ENCODE results near the gene LTB.

LTB gene

DNA sequence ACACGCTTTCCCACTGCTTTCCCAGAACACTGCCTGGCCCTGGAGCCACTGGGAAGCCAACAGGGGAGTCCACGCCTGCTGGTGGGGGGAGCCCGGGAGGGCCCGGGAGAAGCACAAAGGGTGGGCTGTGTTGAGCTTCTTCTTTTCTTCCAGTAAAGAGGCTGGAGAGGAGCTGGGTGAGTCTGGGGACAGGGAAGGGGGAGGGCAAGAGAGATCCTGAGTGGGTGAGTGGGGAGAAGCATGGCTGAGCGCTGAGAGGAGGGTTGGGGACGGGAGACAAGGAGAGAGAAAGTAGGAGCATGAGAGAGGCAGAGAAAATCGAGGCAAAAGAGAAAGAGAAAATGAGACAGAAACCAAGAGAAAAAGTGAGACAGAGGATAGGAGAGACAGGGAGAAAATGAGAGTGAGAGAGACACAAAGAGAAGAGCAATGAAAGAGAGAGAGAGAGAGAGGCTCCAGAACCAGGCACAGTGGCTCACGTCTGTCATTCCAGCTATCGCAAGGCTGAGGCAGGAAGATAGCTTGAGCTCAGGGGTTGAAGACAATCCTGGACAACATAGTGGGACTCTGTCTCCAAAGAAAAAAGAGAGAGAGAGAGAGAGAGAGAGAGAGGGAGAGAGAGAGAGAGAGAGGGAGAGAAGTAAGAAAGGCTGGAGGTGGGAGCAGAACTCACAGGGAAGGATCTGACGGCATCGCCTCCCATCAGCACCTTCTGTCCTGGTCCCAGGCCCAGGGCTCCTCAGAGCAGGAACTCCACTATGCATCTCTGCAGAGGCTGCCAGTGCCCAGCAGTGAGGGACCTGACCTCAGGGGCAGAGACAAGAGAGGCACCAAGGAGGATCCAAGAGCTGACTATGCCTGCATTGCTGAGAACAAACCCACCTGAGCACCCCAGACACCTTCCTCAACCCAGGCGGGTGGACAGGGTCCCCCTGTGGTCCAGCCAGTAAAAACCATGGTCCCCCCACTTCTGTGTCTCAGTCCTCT lies 5.9 kb upstream of the LTB start:
- no peaks in the 10 kb centered on the region for H3K9me3 Mint-ChIP-seq
- peaks cover 18% of the 10 kb centered on the region for H3K36me3 Mint-ChIP-seq (ENCODE audit: low read depth)
- H3K4me1 Mint-ChIP-seq (ENCODE audit: low read depth) = peaks cover 47% of the 10 kb centered on the region
- H3K27me3 Mint-ChIP-seq (ENCODE audit: low read depth) = no peaks in the 10 kb centered on the region
- peak overlapping the region; percentile 86 for H3K27ac Mint-ChIP-seq
- H3K4me3 Mint-ChIP-seq = peak overlapping the region; percentile 78
- DNase-seq (ENCODE audit: low spot score) = no peak

DNA sequence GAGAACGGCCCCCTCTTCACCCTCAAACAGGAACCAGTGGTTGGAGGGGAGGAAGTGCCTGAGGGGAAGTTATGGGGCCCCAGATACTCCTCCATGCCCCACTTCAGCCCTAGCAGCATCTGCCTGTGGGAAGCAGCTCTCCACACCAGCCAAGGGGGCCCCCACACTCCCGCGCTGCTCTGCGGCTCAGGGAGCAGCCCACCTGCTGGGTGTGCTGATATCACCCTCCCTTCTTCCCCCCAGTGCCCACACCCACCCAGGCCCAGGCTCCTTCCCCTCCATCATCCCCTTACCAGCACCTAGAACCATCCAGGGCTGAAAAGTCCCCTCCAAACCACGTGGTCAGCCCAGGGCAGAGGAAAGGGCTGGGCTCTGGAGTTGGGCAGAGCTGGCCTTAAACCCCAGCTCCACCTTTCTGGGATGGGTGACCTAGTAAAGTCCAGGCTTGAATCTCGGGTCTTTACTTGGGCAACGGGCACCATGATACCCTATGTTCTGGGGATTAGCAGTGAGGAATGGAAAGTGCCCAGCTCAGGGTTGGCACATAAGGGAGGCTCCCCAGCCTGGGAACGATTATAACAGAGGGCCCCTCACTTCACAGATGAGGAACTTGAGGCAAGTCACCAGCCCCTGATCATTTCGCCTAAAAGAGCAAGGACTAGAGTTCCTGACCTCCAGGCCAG lies 4.5 kb upstream of the LTB start:
- Mint-ChIP-seq H3K4me3 (peak overlapping the region; percentile 78), H3K27me3 (ENCODE audit: low read depth) (no peaks in the 10 kb centered on the region), H3K9me3 (no peaks in the 10 kb centered on the region), H3K27ac (peak overlapping the region; percentile 95), H3K36me3 (ENCODE audit: low read depth) (peaks cover 26% of the 10 kb centered on the region), H3K4me1 (ENCODE audit: low read depth) (peaks cover 49% of the 10 kb centered on the region)
- no peak for DNase-seq (ENCODE audit: low spot score)

DNA sequence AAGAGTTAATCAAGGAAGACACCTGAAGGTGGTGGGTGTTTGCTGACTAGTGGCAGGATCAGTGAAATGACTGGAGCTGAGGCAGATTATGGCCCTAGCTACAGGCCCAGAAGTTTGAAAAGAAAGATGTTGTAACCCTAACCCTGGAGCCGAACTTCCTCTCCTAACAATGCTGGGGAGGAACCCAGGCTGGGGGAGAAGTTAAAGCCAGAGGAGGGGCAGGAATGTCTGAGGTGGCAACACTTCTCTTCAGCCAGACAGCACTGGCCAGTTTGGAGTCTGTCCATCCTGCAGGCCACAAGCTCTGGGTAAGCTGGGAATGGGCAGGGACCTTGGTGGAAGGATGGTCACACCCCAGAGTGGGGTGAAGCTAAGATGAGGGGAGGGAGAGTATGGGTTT lies 3.8 kb upstream of the LTB start, which contains the start of gene LST1:
LST1 (plus strand) TSS at position 270 of the 400 bp plus-strand sequence. CDS start 1,023 bp downstream, outside the sequence.
- no peak for DNase-seq (ENCODE audit: low spot score)
- Mint-ChIP-seq H3K9me3 (no peaks in the 10 kb centered on the region), H3K27me3 (ENCODE audit: low read depth) (no peaks in the 10 kb centered on the region), H3K4me3 (peak within 1 kb of the TSS; percentile 78), H3K36me3 (ENCODE audit: low read depth) (peaks cover 34% of the 10 kb centered on the region), H3K4me1 (ENCODE audit: low read depth) (peaks cover 50% of the 10 kb centered on the region), H3K27ac (peak within 1 kb of the TSS; percentile 95)

DNA sequence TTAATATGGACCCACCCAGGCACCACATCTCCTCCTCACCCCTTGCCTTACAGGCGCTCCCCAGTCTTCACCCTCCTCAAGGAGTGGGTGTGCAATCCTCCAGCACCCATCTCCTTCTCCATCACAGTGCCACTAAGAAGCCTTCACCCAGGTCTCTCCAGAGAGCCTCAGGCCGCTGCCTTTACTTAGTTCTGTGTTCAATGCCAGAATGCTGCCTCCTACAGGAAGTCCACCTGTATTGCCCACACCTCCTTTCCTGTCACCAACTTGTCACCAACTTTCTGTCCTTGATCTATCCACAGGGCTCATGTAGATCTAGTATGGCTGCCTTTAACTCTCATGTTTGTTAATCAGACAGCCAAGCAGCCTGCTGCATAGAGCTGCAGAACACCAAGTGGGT lies 3.3 kb upstream of the LTB start:
- DNase-seq (ENCODE audit: low spot score) = no peak
- peaks cover 50% of the 10 kb centered on the region for H3K4me1 Mint-ChIP-seq (ENCODE audit: low read depth)
- peaks cover 37% of the 10 kb centered on the region for H3K36me3 Mint-ChIP-seq (ENCODE audit: low read depth)
- no peaks in the 10 kb centered on the region for H3K27me3 Mint-ChIP-seq (ENCODE audit: low read depth)
- peak overlapping the region; percentile 78 for H3K4me3 Mint-ChIP-seq
- H3K27ac Mint-ChIP-seq = peak overlapping the region; percentile 95
- H3K9me3 Mint-ChIP-seq = no peaks in the 10 kb centered on the region

DNA sequence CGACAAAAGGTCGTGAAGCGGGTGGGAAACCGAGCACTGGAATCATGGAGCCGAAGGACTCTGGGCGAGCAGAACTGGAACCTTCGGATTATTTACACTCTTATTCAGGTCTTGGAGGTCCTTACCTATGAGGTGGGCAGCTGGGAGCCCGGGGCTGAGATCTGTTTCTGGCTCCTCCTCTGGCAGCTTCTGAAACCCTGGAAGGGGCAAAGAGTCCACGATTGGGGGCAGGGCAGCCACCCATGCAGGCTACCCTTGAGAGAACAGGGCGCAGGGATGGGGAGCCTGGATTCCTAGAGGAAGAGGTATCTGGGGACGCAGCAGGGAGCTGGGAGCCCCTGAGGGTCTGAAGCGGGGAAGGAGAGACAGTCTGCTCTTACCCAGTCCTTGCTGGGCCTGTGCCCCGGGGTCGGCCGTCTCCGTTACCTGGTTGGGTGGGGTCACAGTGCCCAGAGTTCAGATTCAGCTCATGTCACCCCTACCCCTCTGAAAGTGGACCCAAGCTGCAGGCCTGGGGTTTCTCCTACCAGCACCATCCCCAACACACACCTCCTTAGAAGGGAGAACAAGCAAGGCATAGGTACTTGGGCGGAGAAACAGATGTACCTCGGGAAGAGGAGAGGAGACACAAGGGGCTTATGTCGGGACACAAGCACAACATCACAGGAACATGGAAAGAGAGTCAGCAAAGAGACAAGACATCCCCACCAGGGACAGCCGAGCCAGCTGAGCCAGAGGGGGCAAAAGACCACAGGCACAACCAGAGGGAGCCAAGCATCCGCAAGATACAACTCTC lies 592 bp downstream of the LTB start:
- DNase-seq (ENCODE audit: low spot score) = no peak
- Mint-ChIP-seq H3K36me3 (ENCODE audit: low read depth) (peaks cover 59% of the 10 kb centered on the region), H3K27me3 (ENCODE audit: low read depth) (no peaks in the 10 kb centered on the region), H3K27ac (peak overlapping the region; percentile 91), H3K4me3 (peak overlapping the region; percentile 95), H3K9me3 (no peaks in the 10 kb centered on the region), H3K4me1 (ENCODE audit: low read depth) (peaks cover 62% of the 10 kb centered on the region)

DNA sequence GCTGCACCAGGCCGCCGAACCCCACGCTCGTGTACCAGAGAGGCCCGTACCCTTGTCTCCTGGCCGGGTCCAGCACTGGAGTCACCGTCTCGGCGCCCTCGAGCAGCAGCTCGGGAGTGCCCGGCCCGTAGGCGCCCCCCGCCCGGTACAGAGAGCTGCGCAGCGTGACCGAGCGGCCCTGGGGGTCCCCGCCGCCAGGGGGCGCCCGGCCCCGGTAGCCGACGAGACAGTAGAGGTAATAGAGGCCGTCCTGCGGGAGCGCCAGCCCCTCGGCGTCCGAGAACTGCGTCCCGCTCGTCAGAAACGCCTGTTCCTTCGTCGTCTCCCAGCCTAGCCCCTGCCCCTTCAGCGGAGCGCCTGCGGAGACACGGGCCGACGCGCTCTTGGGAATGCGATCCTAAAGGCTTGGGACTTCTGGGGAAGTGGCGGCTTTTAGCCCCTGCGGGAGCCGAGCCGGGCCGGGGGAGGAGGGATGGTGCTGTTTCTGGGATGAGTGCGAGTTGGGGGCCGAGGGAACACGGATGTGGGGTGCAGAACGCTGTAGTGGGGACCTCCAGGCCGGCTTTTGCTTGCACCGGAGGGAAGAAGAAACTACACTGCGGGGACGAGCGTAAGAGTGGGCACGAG lies 1.3 kb downstream of the LTB start:
- H3K4me1 Mint-ChIP-seq (ENCODE audit: low read depth) = peaks cover 63% of the 10 kb centered on the region
- H3K27ac Mint-ChIP-seq = peak overlapping the region; percentile 91
- peak overlapping the region; percentile 95 for H3K4me3 Mint-ChIP-seq
- H3K36me3 Mint-ChIP-seq (ENCODE audit: low read depth) = peaks cover 66% of the 10 kb centered on the region
- H3K9me3 Mint-ChIP-seq = no peaks in the 10 kb centered on the region
- H3K27me3 Mint-ChIP-seq (ENCODE audit: low read depth) = no peaks in the 10 kb centered on the region
- peak; percentile 87 for DNase-seq (ENCODE audit: low spot score)

DNA sequence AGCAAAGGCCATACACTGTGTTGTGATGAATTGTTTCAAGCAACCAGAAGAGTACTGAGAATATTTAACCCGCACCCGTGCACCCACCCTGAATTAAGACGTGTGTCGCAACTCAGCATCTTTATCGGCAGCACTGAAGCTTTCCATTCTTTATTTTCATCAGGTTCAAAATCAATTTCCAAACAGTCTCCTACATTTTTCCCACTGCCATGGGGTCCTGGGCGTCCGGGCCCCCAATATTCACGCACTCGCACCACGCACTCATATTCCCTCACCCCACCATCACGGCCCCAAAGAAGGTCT lies 1.8 kb downstream of the LTB start:
- no peak for DNase-seq (ENCODE audit: low spot score)

DNA sequence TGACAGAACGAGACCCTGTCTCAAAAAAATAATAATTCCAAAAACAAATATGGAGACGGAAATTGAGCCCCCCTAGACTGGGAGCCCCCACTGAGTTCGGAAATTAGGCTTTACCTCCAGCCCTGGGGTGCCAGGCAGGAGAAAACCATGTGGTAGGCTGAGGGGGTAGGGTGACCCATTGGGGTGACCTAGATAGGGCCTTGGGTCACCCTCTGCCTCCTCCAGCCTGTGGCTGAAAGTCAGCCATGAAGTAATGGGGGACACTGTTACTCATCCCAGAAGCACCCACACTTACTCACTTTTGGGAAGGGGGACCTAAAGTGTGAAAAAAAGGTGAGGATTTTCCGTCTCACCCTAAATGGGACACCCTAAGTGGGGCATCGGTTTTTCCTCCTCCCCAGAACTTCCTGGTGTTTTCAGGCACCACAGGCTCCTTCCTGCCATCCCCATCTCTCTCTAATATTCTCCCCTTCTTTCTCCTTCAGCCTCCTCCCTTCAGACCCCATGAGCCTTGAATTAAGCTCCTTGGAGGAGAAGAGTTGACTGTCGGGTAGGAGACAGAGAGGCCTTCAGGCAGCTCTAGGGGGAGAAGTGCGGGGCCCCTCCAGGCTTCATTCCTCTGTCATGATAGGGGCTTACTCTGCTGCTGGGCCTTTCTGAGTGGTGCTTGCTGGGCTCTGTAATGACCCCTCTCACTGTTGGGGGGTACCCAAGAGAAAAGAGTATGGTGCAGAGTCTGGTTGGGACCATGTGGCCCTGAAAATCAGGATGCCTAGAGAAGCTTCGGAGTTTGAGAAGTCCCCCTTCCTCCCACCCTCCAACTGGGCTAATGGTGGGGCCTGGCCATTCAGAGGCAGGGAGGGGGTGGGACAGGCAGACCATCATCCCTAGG lies 2.4 kb downstream of the LTB start:
- no peak for DNase-seq (ENCODE audit: low spot score)
- Mint-ChIP-seq H3K36me3 (ENCODE audit: low read depth) (peaks cover 69% of the 10 kb centered on the region), H3K4me1 (ENCODE audit: low read depth) (peaks cover 68% of the 10 kb centered on the region), H3K27ac (peak overlapping the region; percentile 91), H3K9me3 (no peaks in the 10 kb centered on the region), H3K27me3 (ENCODE audit: low read depth) (no peaks in the 10 kb centered on the region), H3K4me3 (peak overlapping the region; percentile 95)

More for the DNA sequence above, 1.8 kb downstream of the LTB start:
- peak overlapping the region; percentile 95 for H3K4me3 Mint-ChIP-seq
- no peaks in the 10 kb centered on the region for H3K9me3 Mint-ChIP-seq
- H3K27me3 Mint-ChIP-seq (ENCODE audit: low read depth) = no peaks in the 10 kb centered on the region
- H3K27ac Mint-ChIP-seq = peak overlapping the region; percentile 91
- H3K36me3 Mint-ChIP-seq (ENCODE audit: low read depth) = peaks cover 68% of the 10 kb centered on the region
- H3K4me1 Mint-ChIP-seq (ENCODE audit: low read depth) = peaks cover 63% of the 10 kb centered on the region

DNA sequence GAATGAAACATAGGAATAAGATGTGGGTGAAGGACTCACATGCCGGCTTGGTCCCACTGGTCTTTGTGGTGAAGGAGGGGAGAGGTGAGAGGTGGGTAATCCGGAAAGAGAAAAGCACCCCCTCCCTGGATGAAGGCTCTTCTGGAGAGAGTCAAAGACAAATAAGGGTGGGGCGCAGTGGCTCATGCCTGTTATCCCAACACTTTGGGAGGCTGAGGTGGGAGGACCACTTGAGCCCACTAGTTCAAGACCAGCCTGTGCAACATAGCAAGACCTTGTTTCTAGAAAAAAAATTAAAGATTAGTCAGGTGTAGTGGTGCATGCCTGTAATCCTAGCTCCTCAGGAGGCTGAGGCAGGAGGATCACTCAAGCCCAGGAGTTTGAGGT lies 3.1 kb downstream of the LTB start:
- no peak for DNase-seq (ENCODE audit: low spot score)
- Mint-ChIP-seq H3K4me1 (ENCODE audit: low read depth) (peaks cover 73% of the 10 kb centered on the region), H3K27ac (peak overlapping the region; percentile 91), H3K27me3 (ENCODE audit: low read depth) (no peaks in the 10 kb centered on the region), H3K9me3 (no peaks in the 10 kb centered on the region), H3K36me3 (ENCODE audit: low read depth) (peaks cover 69% of the 10 kb centered on the region), H3K4me3 (peak overlapping the region; percentile 95)

DNA sequence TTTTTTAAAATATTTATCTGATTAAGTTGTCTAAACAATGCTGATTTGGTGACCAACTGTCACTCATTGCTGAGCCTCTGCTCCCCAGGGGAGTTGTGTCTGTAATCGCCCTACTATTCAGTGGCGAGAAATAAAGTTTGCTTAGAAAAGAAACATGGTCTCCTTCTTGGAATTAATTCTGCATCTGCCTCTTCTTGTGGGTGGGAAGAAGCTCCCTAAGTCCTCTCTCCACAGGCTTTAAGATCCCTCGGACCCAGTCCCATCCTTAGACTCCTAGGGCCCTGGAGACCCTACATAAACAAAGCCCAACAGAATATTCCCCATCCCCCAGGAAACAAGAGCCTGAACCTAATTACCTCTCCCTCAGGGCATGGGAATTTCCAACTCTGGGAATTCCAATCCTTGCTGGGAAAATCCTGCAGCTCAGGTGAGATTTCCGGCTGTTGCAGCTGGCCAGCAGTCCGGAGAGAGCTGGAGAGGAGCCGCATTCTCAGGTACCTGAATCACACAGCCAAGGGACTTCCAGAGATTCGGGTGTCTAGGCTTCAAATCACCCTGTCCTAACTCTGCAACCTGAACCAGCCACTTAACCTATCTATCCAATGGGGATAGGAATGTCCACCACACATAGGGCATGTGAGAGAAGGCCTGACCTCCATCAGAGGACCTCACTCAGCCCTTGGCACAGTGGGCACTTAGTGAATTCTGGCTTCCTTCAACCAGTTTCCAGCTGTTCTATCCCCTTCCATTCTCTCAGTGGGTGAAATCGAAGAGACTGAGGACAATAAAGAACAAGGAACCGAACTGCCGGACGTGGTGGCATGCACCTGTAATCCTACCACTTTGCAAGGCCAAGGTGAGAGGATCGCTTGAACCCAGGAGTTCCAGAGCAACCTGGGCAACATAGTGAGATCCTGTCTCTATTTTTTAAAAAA lies 3.8 kb downstream of the LTB start:
- peaks cover 77% of the 10 kb centered on the region for H3K4me1 Mint-ChIP-seq (ENCODE audit: low read depth)
- DNase-seq (ENCODE audit: low spot score) = no peak

DNA sequence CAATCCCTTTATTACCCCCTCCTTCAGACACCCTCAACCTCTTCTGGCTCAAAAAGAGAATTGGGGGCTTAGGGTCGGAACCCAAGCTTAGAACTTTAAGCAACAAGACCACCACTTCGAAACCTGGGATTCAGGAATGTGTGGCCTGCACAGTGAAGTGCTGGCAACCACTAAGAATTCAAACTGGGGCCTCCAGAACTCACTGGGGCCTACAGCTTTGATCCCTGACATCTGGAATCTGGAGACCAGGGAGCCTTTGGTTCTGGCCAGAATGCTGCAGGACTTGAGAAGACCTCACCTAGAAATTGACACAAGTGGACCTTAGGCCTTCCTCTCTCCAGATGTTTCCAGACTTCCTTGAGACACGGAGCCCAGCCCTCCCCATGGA lies 4.7 kb downstream of the LTB start:
- Mint-ChIP-seq H3K9me3 (no peaks in the 10 kb centered on the region), H3K36me3 (ENCODE audit: low read depth) (peaks cover 66% of the 10 kb centered on the region), H3K4me3 (peak overlapping the region; percentile 94), H3K27me3 (ENCODE audit: low read depth) (peaks cover 8% of the 10 kb centered on the region), H3K4me1 (ENCODE audit: low read depth) (peaks cover 79% of the 10 kb centered on the region), H3K27ac (no peak overlapping the region)
- DNase-seq (ENCODE audit: low spot score) = no peak

More for the DNA sequence above, 3.8 kb downstream of the LTB start:
- Mint-ChIP-seq H3K27ac (peak overlapping the region; percentile 64), H3K4me3 (peak overlapping the region; percentile 95), H3K36me3 (ENCODE audit: low read depth) (peaks cover 69% of the 10 kb centered on the region), H3K9me3 (no peaks in the 10 kb centered on the region), H3K27me3 (ENCODE audit: low read depth) (peaks cover 4% of the 10 kb centered on the region)
